ENCODE measurements around the gene RNF169. TPM values are rescaled to one million over a fixed set of nuclear protein-coding genes. Genes with fewer than 3 reads are reported as not detected.

The RNF169 gene
- total and polyA plus RNA-seq, 2 donors (not counting 1 experiment from before 2014, with no cell fraction given): 12.3 to 32.2 TPM

DNA sequence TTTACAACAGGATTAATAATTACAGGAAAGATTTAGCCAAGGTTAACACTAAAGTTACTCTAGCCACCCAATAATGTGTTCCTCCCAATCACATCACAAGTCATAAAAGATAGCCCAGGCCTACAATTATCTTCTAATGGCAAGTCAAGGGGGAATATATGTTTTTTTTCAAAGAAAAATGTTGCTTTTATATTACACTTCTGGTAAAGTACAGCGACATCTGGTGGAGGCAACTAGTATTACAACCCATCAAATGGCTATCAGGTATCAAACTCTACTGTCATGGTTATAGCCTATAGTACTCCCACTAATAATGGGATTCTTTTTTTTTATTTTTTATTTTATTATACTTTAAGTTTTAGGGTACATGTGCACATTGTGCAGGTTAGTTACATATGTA lies 128.5 kb downstream of the RNF169 start:
- H3K4me2 ChIP-seq (ENCODE audit: extremely low read depth, insufficient read depth, low read length): no peak overlapping the region
- H3K36me3 ChIP-seq (ENCODE audit: control insufficient read depth, insufficient read depth, low read length): peaks cover 2% of the 10 kb centered on the region
- H2AFZ ChIP-seq (ENCODE audit: low read length): no peak overlapping the region
- TF ChIP-seq CTCF (conservative IDR thresholded peaks at IDR 0.05 in 1 of 2, IDR thresholded peaks at IDR 0.05 in 1 of 2; ENCODE audit: low read depth in 1 of 2, low read length in 2 of 2) (peak; percentile 45 to 69), EZH2 (IDR thresholded peaks at IDR 0.05; ENCODE audit: low read length, missing control alignments) (no peak)
- no peaks in the 10 kb centered on the region for H3K9me3 ChIP-seq (ENCODE audit: control insufficient read depth, insufficient read depth, low read depth, low read length)
- H3K4me3 ChIP-seq (replicated peaks in 1 of 4; ENCODE audit: control extremely low read depth in 1 of 4, insufficient read depth in 1 of 4, low read depth in 3 of 4, low read length in 4 of 4): no peak overlapping the region
- no peaks in the 10 kb centered on the region for H3K79me2 ChIP-seq (ENCODE audit: control insufficient read depth, insufficient read depth, low read length)
- no peak overlapping the region for H3K9ac ChIP-seq (ENCODE audit: insufficient read depth, low read length)
- H4K20me1 ChIP-seq (ENCODE audit: control insufficient read depth, extremely low read depth, insufficient read depth, low read length): no peaks in the 10 kb centered on the region
- H3K4me1 ChIP-seq (ENCODE audit: control insufficient read depth, extremely low read depth, insufficient read depth, low read length): no peaks in the 10 kb centered on the region
- DNase-seq (ENCODE audit: low read depth in 2 of 2): peak in 1 of 2 donors; percentile 21
- no peaks in the 10 kb centered on the region for H3K27me3 ChIP-seq (ENCODE audit: control insufficient read depth, insufficient read depth, low read length)
- H3K27ac ChIP-seq (ENCODE audit: insufficient read depth, low read length): no peak overlapping the region

Other genes starting within 250 kb of the RNF169 start
- 9.1 and 12.8 TPM in 2 replicates for gene POLD3, start 156.3 kb upstream of the RNF169 start, total RNA-seq
- 13.7 and 19.6 TPM in 2 replicates for gene POLD3, start 156.3 kb upstream of the RNF169 start, polyA plus RNA-seq
- not detected in 2 replicates for gene CHRDL2, start 17.4 kb upstream of the RNF169 start, total RNA-seq
- not detected in 2 replicates for gene CHRDL2, start 17.4 kb upstream of the RNF169 start, polyA plus RNA-seq
- gene XRRA1, start 200.2 kb downstream of the RNF169 start, total RNA-seq: 8.6 and 16.4 TPM in 2 replicates
- gene XRRA1, start 200.2 kb downstream of the RNF169 start, polyA plus RNA-seq: 5.0 and 5.5 TPM in 2 replicates
- gene SPCS2, start 200.4 kb downstream of the RNF169 start, total RNA-seq: 9.2 and 11.7 TPM in 2 replicates
- 87.4 and 97.9 TPM in 2 replicates for gene SPCS2, start 200.4 kb downstream of the RNF169 start, polyA plus RNA-seq
- 6.2 and 6.6 TPM in 2 replicates for gene NEU3, start 240.1 kb downstream of the RNF169 start, total RNA-seq
- gene NEU3, start 240.1 kb downstream of the RNF169 start, polyA plus RNA-seq: 4.6 and 5.0 TPM in 2 replicates